Renal cortical epithelial cell (primary cell): ENCODE data around the gene WNT9A. TPM values are rescaled to one million over a fixed set of nuclear protein-coding genes. Genes with fewer than 3 reads are reported as not detected.

Experiments
- DNase-seq: peaks from one replicate; pipeline ENCODE4 v3.0.0-alpha.2; 2011; ENCODE audit warnings: low read depth
- total RNA-seq: library from RNA; depleted of rRNA; stranded (reverse); fragments of >200 nt; gene quantifications from 2 replicates; pipeline ENCODE4 v1.2.3, GENCODE V29; 2014

The WNT9A gene
- total RNA-seq, 1 donor from 2014 or later = 0.89 TPM

GRCh38 chr1:227897704-227898438 lies 49.9 kb downstream of the WNT9A start:
- no peak for DNase-seq

- no peak for DNase-seq
Observed at GRCh38 chr1:227896710-227897655, 50.7 kb downstream of the WNT9A start.

- no peak for DNase-seq
Observed at GRCh38 chr1:227895828-227896685, 51.7 kb downstream of the WNT9A start.

GRCh38 chr1:227894831-227895451 lies 52.8 kb downstream of the WNT9A start:
- no peak for DNase-seq

GRCh38 chr1:227893949-227894721 lies 53.6 kb downstream of the WNT9A start:
- DNase-seq = no peak

GRCh38 chr1:227893300-227893948 lies 54.3 kb downstream of the WNT9A start:
- DNase-seq = no peak

- no peak for DNase-seq
Observed at GRCh38 chr1:227892489-227893299, 55.0 kb downstream of the WNT9A start.

- DNase-seq = no peak
Observed at GRCh38 chr1:227891955-227892488, 55.7 kb downstream of the WNT9A start.

GRCh38 chr1:227891223-227891954 lies 56.3 kb downstream of the WNT9A start:
- no peak for DNase-seq

GRCh38 chr1:227890451-227891222 lies 57.1 kb downstream of the WNT9A start:
- DNase-seq = no peak

GRCh38 chr1:227889863-227890405 lies 57.8 kb downstream of the WNT9A start:
- no peak for DNase-seq

- DNase-seq = no peak
Observed at GRCh38 chr1:227889047-227889862, 58.5 kb downstream of the WNT9A start.

- no peak for DNase-seq
Observed at GRCh38 chr1:227888404-227889046, 59.2 kb downstream of the WNT9A start.

- DNase-seq = no peak
Observed at GRCh38 chr1:227887697-227888403, 59.9 kb downstream of the WNT9A start.
